PC-9 (cell line): Measurements from ENCODE around the gene AIP.

ENCODE experiments used
- CTCF ChIP-seq: fragments of 200-600 bp; sonication (generic); conservative IDR thresholded peaks from 2 replicates; pipeline ENCODE4 v1.6.1; 2017; ENCODE audit warnings: mixed run types, antibody characterized with exemption, mild to moderate bottlenecking, moderate library complexity
- EZH2 ChIP-seq: fragments of 200-600 bp; sonication (generic); IDR thresholded peaks from 2 replicates; pipeline ENCODE4 v1.8.0; 2017; ENCODE audit warnings: antibody characterized with exemption, low read depth

DNA sequence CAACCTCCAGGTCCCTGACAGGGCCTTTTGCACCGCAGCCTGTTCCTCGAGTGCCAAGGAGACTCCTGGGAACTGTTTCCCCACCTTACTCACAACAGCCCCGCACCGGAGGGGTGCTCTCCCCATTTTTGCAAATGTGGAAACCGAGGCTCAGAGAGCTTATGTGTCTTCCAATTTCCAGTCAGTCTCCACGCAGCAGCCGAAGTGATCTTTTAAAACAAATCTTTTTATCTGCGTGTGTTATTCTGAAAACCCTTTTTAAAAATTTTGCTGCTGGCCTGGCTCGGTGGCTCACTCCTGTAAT is 13.4 kb upstream of the AIP start:
- TF ChIP-seq CTCF (peak; percentile 21; the same call in 1 of the 2 replicates), EZH2 (no peak)
